GM19193 (cell line): Measurements from ENCODE around the gene CABP1.

ENCODE experiments used
- POLR2A ChIP-seq: IDR thresholded peaks from 4 replicates; pipeline ENCODE4 v1.6.1; 2011; ENCODE audit not compliant: insufficient read depth, insufficient read length; ENCODE audit errors: extremely low read depth

CABP1 gene

GRCh38 chr12:120680165-120680738, 39.8 kb downstream of the CABP1 start:
- TF ChIP-seq POLR2A: no peak

GRCh38 chr12:120684523-120684932, 44.1 kb downstream of the CABP1 start:
- peak; percentile 27 for TF ChIP-seq POLR2A

- TF ChIP-seq POLR2A: no peak
Measured at GRCh38 chr12:120685522-120685921, 45.1 kb downstream of the CABP1 start.

- peak; percentile 80 for TF ChIP-seq POLR2A
Measured at GRCh38 chr12:120686151-120686689, 45.8 kb downstream of the CABP1 start.

- TF ChIP-seq POLR2A: peak; percentile 83
Measured at GRCh38 chr12:120686690-120687577, 46.5 kb downstream of the CABP1 start, which contains the start of gene MLEC. MLEC (plus strand) TSS chr12:120687149; CDS start chr12:120687297, 148 bp downstream.

- TF ChIP-seq POLR2A: no peak
Measured at GRCh38 chr12:120687578-120688289, 47.3 kb downstream of the CABP1 start.

- no peak for TF ChIP-seq POLR2A
Measured at GRCh38 chr12:120688527-120689071, 48.2 kb downstream of the CABP1 start.

- no peak for TF ChIP-seq POLR2A
Measured at GRCh38 chr12:120689397-120690082, 49.1 kb downstream of the CABP1 start.

- TF ChIP-seq POLR2A: no peak
Measured at GRCh38 chr12:120690083-120690450, 49.6 kb downstream of the CABP1 start.

GRCh38 chr12:120690978-120691377, 50.6 kb downstream of the CABP1 start:
- TF ChIP-seq POLR2A: no peak

GRCh38 chr12:120692524-120693033, 52.2 kb downstream of the CABP1 start:
- no peak for TF ChIP-seq POLR2A

- no peak for TF ChIP-seq POLR2A
Measured at GRCh38 chr12:120693848-120694247, 53.4 kb downstream of the CABP1 start.

GRCh38 chr12:120696626-120697025, 56.2 kb downstream of the CABP1 start:
- TF ChIP-seq POLR2A: no peak

- no peak for TF ChIP-seq POLR2A
Measured at GRCh38 chr12:120697344-120697743, 56.9 kb downstream of the CABP1 start.
